ENCODE data around the gene GAMT.

The GAMT gene

GRCh38 chr19:1434040-1434366 lies 32.7 kb upstream of the GAMT start:
- no peak for TF ChIP-seq CTCF (IDR thresholded peaks at IDR 0.05; ENCODE audit: insufficient read depth, low read length, poor library complexity, severe bottlenecking)
- no peak overlapping the region for H3K4me3 ChIP-seq (replicated peaks; ENCODE audit: low read depth, low read length)
- H3K36me3 ChIP-seq (ENCODE audit: control insufficient read depth, insufficient read depth, low read length) = peaks cover 34% of the 10 kb centered on the region
- DNase-seq (ENCODE audit: extremely low read depth, insufficient read length) = no peak
- no peaks in the 10 kb centered on the region for H3K27me3 ChIP-seq (replicated peaks; ENCODE audit: control insufficient read depth, insufficient read depth, low read length)

GRCh38 chr19:1433119-1434039 lies 32.0 kb upstream of the GAMT start:
- H3K36me3 ChIP-seq (ENCODE audit: control insufficient read depth, insufficient read depth, low read length) = peaks cover 38% of the 10 kb centered on the region
- DNase-seq (ENCODE audit: extremely low read depth, insufficient read length) = no peak
- H3K27me3 ChIP-seq (replicated peaks; ENCODE audit: control insufficient read depth, insufficient read depth, low read length) = no peaks in the 10 kb centered on the region
- no peak overlapping the region for H3K4me3 ChIP-seq (replicated peaks; ENCODE audit: low read depth, low read length)
- no peak for TF ChIP-seq CTCF (IDR thresholded peaks at IDR 0.05; ENCODE audit: insufficient read depth, low read length, poor library complexity, severe bottlenecking)

GRCh38 chr19:1432507-1432887 lies 31.2 kb upstream of the GAMT start:
- DNase-seq (ENCODE audit: extremely low read depth, insufficient read length) = no peak
- Histone ChIP-seq H3K4me3 (replicated peaks; ENCODE audit: low read depth, low read length) (no peak overlapping the region), H3K36me3 (ENCODE audit: control insufficient read depth, insufficient read depth, low read length) (peaks cover 42% of the 10 kb centered on the region), H3K27me3 (replicated peaks; ENCODE audit: control insufficient read depth, insufficient read depth, low read length) (no peaks in the 10 kb centered on the region)
- no peak for TF ChIP-seq CTCF (IDR thresholded peaks at IDR 0.05; ENCODE audit: insufficient read depth, low read length, poor library complexity, severe bottlenecking)

DNA sequence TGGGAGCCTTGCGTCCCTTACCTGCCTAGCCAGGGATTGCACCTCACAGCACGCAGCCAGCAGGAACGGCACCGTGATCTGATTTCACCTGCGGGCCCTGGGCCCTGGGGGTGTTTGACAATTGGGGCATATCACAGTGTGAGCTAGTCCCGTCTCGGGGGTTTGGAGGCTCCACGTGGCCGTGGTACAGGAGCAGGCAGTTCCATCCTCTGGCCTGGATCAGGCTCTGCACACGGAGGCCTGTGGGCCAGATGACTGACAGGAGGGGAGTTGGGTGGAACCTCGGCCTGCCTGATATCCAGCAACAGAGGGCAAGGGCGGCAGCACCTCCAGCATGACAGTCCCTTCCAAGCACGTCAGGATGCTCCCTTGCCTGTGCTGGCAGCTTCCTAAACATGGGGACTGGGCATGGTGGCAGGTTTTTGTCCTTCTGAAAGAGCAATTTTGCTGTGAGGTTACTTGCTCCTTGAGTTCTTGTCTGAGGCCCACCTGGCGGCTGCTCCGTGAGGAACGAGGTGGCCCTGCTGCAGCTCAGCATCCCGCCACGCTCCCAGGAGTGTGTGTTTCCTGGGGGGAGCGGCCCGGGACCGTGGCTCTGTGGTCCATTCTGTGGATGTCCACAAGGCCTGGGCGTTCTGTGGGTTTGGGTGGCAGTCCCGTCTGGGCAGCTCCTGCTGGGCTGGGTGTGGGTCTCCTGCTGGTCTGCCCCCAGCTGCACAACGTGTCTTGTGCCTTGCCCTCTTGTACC lies 30.6 kb upstream of the GAMT start:
- H3K27me3 ChIP-seq (replicated peaks; ENCODE audit: control insufficient read depth, insufficient read depth, low read length) = no peaks in the 10 kb centered on the region
- no peak for DNase-seq (ENCODE audit: extremely low read depth, insufficient read length)
- H3K36me3 ChIP-seq (ENCODE audit: control insufficient read depth, insufficient read depth, low read length) = peaks cover 45% of the 10 kb centered on the region
- no peak overlapping the region for H3K4me3 ChIP-seq (replicated peaks; ENCODE audit: low read depth, low read length)
- no peak for TF ChIP-seq CTCF (IDR thresholded peaks at IDR 0.05; ENCODE audit: insufficient read depth, low read length, poor library complexity, severe bottlenecking)

DNA sequence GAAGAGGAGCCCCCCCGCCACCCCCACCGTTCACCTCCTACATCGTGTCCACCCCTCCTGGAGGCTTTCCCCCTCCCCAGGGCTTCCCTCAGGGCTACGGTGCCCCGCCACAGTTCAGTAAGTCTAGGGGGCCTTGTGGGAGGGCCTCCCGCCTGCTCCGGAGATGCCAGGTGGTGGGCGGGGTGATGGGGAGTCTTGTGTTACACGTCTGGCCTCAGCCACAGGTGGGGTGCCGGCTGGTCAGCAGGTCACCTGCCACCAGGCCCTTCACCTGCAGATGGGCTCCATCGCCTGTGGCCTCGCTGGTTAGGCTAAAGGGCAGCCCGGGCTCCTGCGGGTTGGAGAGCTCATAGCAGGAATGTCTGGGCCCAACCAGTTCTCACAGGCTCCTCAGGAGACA lies 28.9 kb upstream of the GAMT start:
- Histone ChIP-seq H3K36me3 (ENCODE audit: control insufficient read depth, insufficient read depth, low read length) (peaks cover 53% of the 10 kb centered on the region), H3K4me3 (replicated peaks; ENCODE audit: low read depth, low read length) (no peak overlapping the region), H3K27me3 (replicated peaks; ENCODE audit: control insufficient read depth, insufficient read depth, low read length) (no peaks in the 10 kb centered on the region)
- TF ChIP-seq CTCF (IDR thresholded peaks at IDR 0.05; ENCODE audit: insufficient read depth, low read length, poor library complexity, severe bottlenecking) = no peak
- no peak for DNase-seq (ENCODE audit: extremely low read depth, insufficient read length)

Data from GM06990 (cell line).